B cell (primary cell): ENCODE measurements around the gene NDUFA13. TPM values are rescaled to one million over a fixed set of nuclear protein-coding genes. Genes with fewer than 3 reads are reported as not detected.

Experiments
- ATAC-seq: fragments of 200-7000 bp; cut with Tn5 transposase; one replicate; pipeline ENCODE4 v1.10.0; 2021; ENCODE audit warnings: low read depth, mild to moderate bottlenecking, moderate number of reproducible peaks, moderate library complexity
- CTCF ChIA-PET: fragments of 350-600 bp; sonication (Branson Sonifier 250); formaldehyde crosslinking; loops from one replicate; lab custom pipeline; 2021; ENCODE audit warnings: antibody characterized with exemption, inconsistent platforms; lab: Charles Lee
- POLR2A ChIA-PET: fragments of 350-600 bp; sonication (Branson Sonifier 250); formaldehyde crosslinking; loops from one replicate; lab custom pipeline; 2021; ENCODE audit warnings: antibody characterized with exemption; lab: Charles Lee
- DNase-seq: peaks from one replicate; pipeline ENCODE4 v3.0.0; 2013
- H2AFZ ChIP-seq: 2 replicates; pipeline ENCODE4 v1.6.1; 2012; ENCODE audit warnings: mild to moderate bottlenecking, low read depth, low read length; ENCODE audit not compliant: insufficient read depth, poor library complexity, severe bottlenecking
- H3K27ac ChIP-seq, 2 donors: 1 replicate in 1 of 2; 2 replicates in 1 of 2; pipeline ENCODE4 v1.5.1; 2012 to 2013; ENCODE audit warnings: low read length in 2 of 2, mild to moderate bottlenecking in 2 of 2, moderate library complexity in 1 of 2
- H3K27me3 ChIP-seq, 4 experiments: fragments of 200-600 bp in 1 of 4; sonication (generic) in 1 of 4; replicated peaks in 1 of 4; 1 replicate in 2 of 4; 2 replicates in 2 of 4; pipeline versions ENCODE4 v1.6.1 to v1.7.0; 2013 to 2016; ENCODE audit warnings: low read length in 3 of 4, mild to moderate bottlenecking in 2 of 4, mixed read lengths in 1 of 4, moderate library complexity in 1 of 4; ENCODE audit not compliant: insufficient read depth in 4 of 4, control insufficient read depth in 3 of 4; ENCODE audit errors: control extremely low read depth in 1 of 4
- H3K36me3 ChIP-seq, 2 experiments: replicated peaks in 1 of 2; 1 replicate in 1 of 2; 2 replicates in 1 of 2; pipeline versions ENCODE4 v1.6.1 to v1.7.1; 2013; ENCODE audit warnings: low read length in 1 of 2; ENCODE audit not compliant: insufficient read depth in 2 of 2, control insufficient read depth in 1 of 2; ENCODE audit errors: control extremely low read depth in 1 of 2, extremely low read depth in 1 of 2
- H3K4me1 ChIP-seq, 2 donors: fragments of 200-600 bp in 1 of 2; sonication (generic) in 1 of 2; 1 replicate in 1 of 2; 2 replicates in 1 of 2; pipeline versions ENCODE4 v1.5.1 to v1.6.1; 2013 to 2017; ENCODE audit warnings: low read length in 2 of 2; ENCODE audit not compliant: control insufficient read depth in 2 of 2, insufficient read depth in 2 of 2
- H3K4me2 ChIP-seq: replicated peaks from 2 replicates; pipeline ENCODE3; 2012; ENCODE audit warnings: mild to moderate bottlenecking, low read depth, low read length; ENCODE audit not compliant: poor library complexity, severe bottlenecking
- H3K4me3 ChIP-seq, 5 experiments: fragments of 200-600 bp in 1 of 5; sonication (generic) in 1 of 5; 1 replicate in 3 of 5; 2 replicates in 2 of 5; pipeline versions ENCODE4 v1.5.1 to v1.7.0; 2011 to 2016; ENCODE audit warnings: low read length in 4 of 5, mild to moderate bottlenecking in 4 of 5, low read depth in 2 of 5, control low read depth in 1 of 5, moderate library complexity in 1 of 5; ENCODE audit not compliant: insufficient read depth in 1 of 5; ENCODE audit errors: control extremely low read depth in 1 of 5, extremely low read depth in 1 of 5
- H3K79me2 ChIP-seq: fragments of 200-600 bp; sonication (generic); one replicate; pipeline ENCODE4 v1.6.0; 2016; ENCODE audit warnings: low read length; ENCODE audit not compliant: control insufficient read depth, insufficient read depth
- H3K9ac ChIP-seq: fragments of 200-600 bp; sonication (generic); 2 replicates; pipeline ENCODE4 v1.6.1; 2017; ENCODE audit warnings: mild to moderate bottlenecking, low read length, moderate library complexity
- H3K9me3 ChIP-seq, 3 donors: one replicate each; pipeline versions ENCODE4 v1.6.1 to v1.7.1; 2013; ENCODE audit warnings: low read length in 2 of 3; ENCODE audit not compliant: control insufficient read depth in 2 of 3, insufficient read depth in 1 of 3; ENCODE audit errors: control extremely low read depth in 1 of 3
- H4K20me1 ChIP-seq: 2 replicates; pipeline ENCODE4 v1.6.0; 2012; ENCODE audit warnings: mild to moderate bottlenecking, low read length; ENCODE audit not compliant: insufficient read depth, control insufficient read depth, poor library complexity, severe bottlenecking
- H3K27ac Mint-ChIP-seq: one replicate; pipeline ENCODE4 v1.8.0; 2021; ENCODE audit warnings: mixed read lengths
- H3K27me3 Mint-ChIP-seq: one replicate; pipeline ENCODE4 v1.8.0; 2021; ENCODE audit warnings: mixed read lengths
- H3K4me1 Mint-ChIP-seq: one replicate; pipeline ENCODE4 v1.8.0; 2021; ENCODE audit warnings: mixed read lengths
- H3K4me3 Mint-ChIP-seq: one replicate; pipeline ENCODE4 v1.8.0; 2021; ENCODE audit warnings: mixed read lengths
- H3K9me3 Mint-ChIP-seq: one replicate; pipeline ENCODE4 v1.8.0; 2022; ENCODE audit warnings: mixed read lengths; ENCODE audit not compliant: insufficient read depth
- CTCF ChIP-seq: fragments of 200-600 bp; IDR thresholded peaks from one replicate; pipeline ENCODE4 v1.8.0; 2022; ENCODE audit warnings: antibody characterized with exemption, mild to moderate bottlenecking
- EZH2 ChIP-seq: IDR thresholded peaks from 2 replicates; pipeline ENCODE4 v1.6.1; 2012; ENCODE audit warnings: borderline replicate concordance, low read depth, mild to moderate bottlenecking, moderate library complexity, low read length; ENCODE audit not compliant: insufficient read depth, poor library complexity, severe bottlenecking
- WGBS: methylation state at CpG from one replicate; pipeline ENCODE4 v1.1.5; 2013; ENCODE audit warnings: missing lambda C conversion rate; ENCODE audit not compliant: insufficient coverage; 5-methylcytosine and 5-hydroxymethylcytosine counted together
- intact Hi-C: fragments of 100-400 bp; cut with micrococcal nuclease; formaldehyde crosslinking; loops from one replicate; pipeline ENCODE4 v1.10.0; 2022
- polyA plus RNA-seq: library from polyadenylated mRNA; depleted of rRNA; stranded (reverse); fragments of >200 nt; gene quantifications from 2 replicates; pipeline ENCODE4 v1.2.3, GENCODE V29; 2012
- total RNA-seq, 2 donors: library from RNA; stranded (reverse); fragments of 120-200 nt in 1 of 2; gene quantifications; 1 replicate in 1 of 2; 2 replicates in 1 of 2; pipeline versions ENCODE4 v1.2.3 to v1.2.4, GENCODE V29; 2013 to 2022

NDUFA13 gene
- total and polyA plus RNA-seq, 2 donors (not counting 1 experiment from before 2014, with no cell fraction given) = 188 to 195 TPM

- 40% methylated on average over 15 of the region's 19 CpGs for WGBS
- no peak for ATAC-seq
Measured at GRCh38 chr19:19539698-19540063, 23.7 kb downstream of the NDUFA13 start.

More at GRCh38 chr19:19539698-19540063, 23.7 kb downstream of the NDUFA13 start:
- peak; percentile 44 for DNase-seq
- CTCF ChIA-PET = no interaction called here
- no peaks in the 10 kb centered on the region for H3K9me3 Mint-ChIP-seq
- TF ChIP-seq CTCF = no peak
- TF ChIP-seq EZH2 = no peak
- H3K9ac ChIP-seq = no peak overlapping the region
- no peaks in the 10 kb centered on the region for H4K20me1 ChIP-seq
- H3K4me1 Mint-ChIP-seq = peaks cover 25% of the 10 kb centered on the region
- peaks cover 36 to 38% of the 10 kb centered on the region in 2 donors for H3K4me1 ChIP-seq
- no peak overlapping the region for H3K27ac Mint-ChIP-seq
- peak overlapping the region; percentile 26 for H3K4me3 Mint-ChIP-seq
- H3K9me3 ChIP-seq = peaks cover 0 to 36% (median 0%) of the 10 kb centered on the region in 3 donors
- H2AFZ ChIP-seq = no peak overlapping the region
- intact Hi-C loops = no loop called here
- H3K79me2 ChIP-seq = no peaks in the 10 kb centered on the region
- peaks cover 22% of the 10 kb centered on the region for H3K27me3 Mint-ChIP-seq
- peaks cover 0 to 62% (median 23%) of the 10 kb centered on the region in 4 experiments for H3K27me3 ChIP-seq
- H3K4me2 ChIP-seq = peak overlapping the region; percentile 90
- no peak overlapping the region for H3K4me3 ChIP-seq
- no peaks in the 10 kb centered on the region for H3K36me3 ChIP-seq
- no peak overlapping the region for H3K27ac ChIP-seq
- POLR2A ChIA-PET = no interaction called here
